Kidney epithelial cell (primary cell): ENCODE measurements around the gene VTN. TPM values are rescaled to one million over a fixed set of nuclear protein-coding genes. Genes with fewer than 3 reads are reported as not detected.

Source experiments
- DNase-seq: peaks from one replicate; pipeline ENCODE4 v3.0.0-alpha.2; 2010; ENCODE audit warnings: low read depth
- H3K27me3 ChIP-seq: 2 replicates; pipeline ENCODE4 v1.6.0; 2011; ENCODE audit warnings: low read length; ENCODE audit not compliant: control insufficient read depth, insufficient read depth
- H3K36me3 ChIP-seq: 2 replicates; pipeline ENCODE4 v1.5.1; 2011; ENCODE audit warnings: low read length; ENCODE audit not compliant: control insufficient read depth, insufficient read depth
- H3K4me3 ChIP-seq: 2 replicates; pipeline ENCODE4 v1.5.1; 2011; ENCODE audit warnings: low read depth, mild to moderate bottlenecking, control low read depth, low read length
- total RNA-seq: library from RNA; depleted of rRNA; stranded (reverse); fragments of >200 nt; gene quantifications from 2 replicates; pipeline ENCODE4 v1.2.3, GENCODE V29; 2015
- TF ChIP-seq, protein P1 (sequence below): IDR thresholded peaks from 2 replicates; pipeline ENCODE4 v1.5.1; 2011; ENCODE audit warnings: mild to moderate bottlenecking, moderate library complexity, low read length, control low read depth, inconsistent platforms; ENCODE audit not compliant: insufficient read depth, poor library complexity, severe bottlenecking

VTN gene
- total RNA-seq, 1 donor from 2014 or later: not detected

GRCh38 chr17:28407974-28408306 lies 37.8 kb upstream of the VTN start:
- Histone ChIP-seq H3K36me3 (no peaks in the 10 kb centered on the region), H3K4me3 (no peak overlapping the region), H3K27me3 (no peaks in the 10 kb centered on the region)
- DNase-seq: no peak
- TF ChIP-seq, protein P1, sequence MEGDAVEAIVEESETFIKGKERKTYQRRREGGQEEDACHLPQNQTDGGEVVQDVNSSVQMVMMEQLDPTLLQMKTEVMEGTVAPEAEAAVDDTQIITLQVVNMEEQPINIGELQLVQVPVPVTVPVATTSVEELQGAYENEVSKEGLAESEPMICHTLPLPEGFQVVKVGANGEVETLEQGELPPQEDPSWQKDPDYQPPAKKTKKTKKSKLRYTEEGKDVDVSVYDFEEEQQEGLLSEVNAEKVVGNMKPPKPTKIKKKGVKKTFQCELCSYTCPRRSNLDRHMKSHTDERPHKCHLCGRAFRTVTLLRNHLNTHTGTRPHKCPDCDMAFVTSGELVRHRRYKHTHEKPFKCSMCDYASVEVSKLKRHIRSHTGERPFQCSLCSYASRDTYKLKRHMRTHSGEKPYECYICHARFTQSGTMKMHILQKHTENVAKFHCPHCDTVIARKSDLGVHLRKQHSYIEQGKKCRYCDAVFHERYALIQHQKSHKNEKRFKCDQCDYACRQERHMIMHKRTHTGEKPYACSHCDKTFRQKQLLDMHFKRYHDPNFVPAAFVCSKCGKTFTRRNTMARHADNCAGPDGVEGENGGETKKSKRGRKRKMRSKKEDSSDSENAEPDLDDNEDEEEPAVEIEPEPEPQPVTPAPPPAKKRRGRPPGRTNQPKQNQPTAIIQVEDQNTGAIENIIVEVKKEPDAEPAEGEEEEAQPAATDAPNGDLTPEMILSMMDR: no peak

GRCh38 chr17:28407130-28407973 lies 37.2 kb upstream of the VTN start:
- Histone ChIP-seq H3K27me3 (no peaks in the 10 kb centered on the region), H3K4me3 (no peak overlapping the region), H3K36me3 (no peaks in the 10 kb centered on the region)
- TF ChIP-seq, protein P1: no peak
- DNase-seq: no peak

GRCh38 chr17:28406473-28406814 lies 36.3 kb upstream of the VTN start:
- H3K27me3 ChIP-seq: no peaks in the 10 kb centered on the region
- DNase-seq: no peak
- H3K36me3 ChIP-seq: no peaks in the 10 kb centered on the region
- TF ChIP-seq, protein P1: no peak
- peak overlapping the region; percentile 53 for H3K4me3 ChIP-seq

- TF ChIP-seq, protein P1: no peak
- Histone ChIP-seq H3K27me3 (no peaks in the 10 kb centered on the region), H3K36me3 (no peaks in the 10 kb centered on the region), H3K4me3 (peak within 1 kb of the TSS; percentile 53)
- no peak for DNase-seq
These were observed 35.7 kb upstream of the VTN start, which contains the start of gene SLC46A1 for GRCh38 chr17:28405632-28406472. TSS of gene SLC46A1 (minus strand) at chr17:28406212. CDS start at chr17:28406114, 98 bp downstream.

- no peaks in the 10 kb centered on the region for H3K27me3 ChIP-seq
- H3K4me3 ChIP-seq: peak overlapping the region; percentile 53
- TF ChIP-seq, protein P1: no peak
- DNase-seq: no peak
- H3K36me3 ChIP-seq: no peaks in the 10 kb centered on the region
These were observed 34.9 kb upstream of the VTN start for GRCh38 chr17:28404812-28405570.
